DLD1 (cell line): Measurements from ENCODE around the gene RHOB.
"Not testable (repeated sequence)": the region's sequence is repeated elsewhere in the genome, so short reads cannot be mapped to it uniquely, and the experiment has no call there.

Experiments used
- in situ Hi-C: cut with HindIII; loops from 2 replicates; pipeline ENCODE4 v1.10.0; 2017; ENCODE audit warnings: low sequenced_read_pairs

RHOB gene

DNA sequence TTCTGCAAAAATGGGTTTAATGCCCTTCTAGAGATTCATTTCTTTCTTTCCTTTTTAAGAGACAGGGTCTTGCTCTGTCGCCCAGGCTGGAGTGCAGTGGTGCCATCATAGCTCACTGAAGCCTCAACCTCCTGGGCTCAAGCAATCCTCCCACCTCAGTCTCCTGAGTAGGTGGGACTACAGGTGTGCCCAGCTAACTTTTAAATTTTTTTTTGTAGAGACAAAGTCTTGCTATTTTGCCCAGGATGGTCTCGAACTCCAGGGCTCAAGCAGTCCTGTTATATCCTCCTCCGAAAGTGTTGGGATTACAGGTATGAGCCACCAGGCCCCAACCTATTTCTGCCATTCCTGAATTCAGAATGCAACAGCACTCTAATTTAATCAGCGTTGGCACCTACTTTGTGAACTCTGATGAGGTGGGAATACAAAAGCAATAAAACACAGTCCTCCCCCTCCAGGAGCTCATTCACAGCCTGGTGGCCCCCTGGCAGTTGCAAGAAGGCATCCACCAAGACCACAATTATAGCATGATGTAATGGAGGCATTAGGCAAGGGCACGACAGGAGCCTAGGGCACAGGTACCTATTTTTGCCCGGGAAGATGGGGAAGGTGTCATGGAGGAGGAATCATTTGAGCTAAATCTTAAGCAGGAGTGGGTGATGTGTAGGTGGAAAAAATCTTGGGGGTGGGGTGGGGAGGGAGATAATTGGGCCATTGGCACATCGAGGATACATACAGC, 5.1 kb downstream of the RHOB start:
- in situ Hi-C loops, result no loop called here

DNA sequence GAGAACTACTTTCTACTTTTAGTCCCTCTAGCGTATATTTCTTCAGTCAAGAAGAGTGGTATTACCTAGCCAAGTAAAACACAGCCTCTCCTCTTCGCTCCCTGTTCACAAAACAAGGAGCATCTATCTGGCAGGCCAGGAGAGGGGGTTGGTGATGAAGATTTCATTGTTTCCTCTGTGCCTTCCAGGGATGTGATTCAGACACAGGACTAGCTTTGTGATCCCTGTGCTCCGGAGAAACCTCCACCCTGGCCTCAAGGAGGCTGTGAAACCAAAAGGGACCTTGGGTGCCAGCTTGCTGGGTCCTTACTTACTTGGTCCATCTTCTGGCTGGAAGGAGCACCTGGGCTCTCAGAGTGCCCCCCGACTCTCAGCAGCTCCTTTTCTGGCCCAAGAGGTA, 5.7 kb downstream of the RHOB start:
- in situ Hi-C loops, result no loop called here

DNA sequence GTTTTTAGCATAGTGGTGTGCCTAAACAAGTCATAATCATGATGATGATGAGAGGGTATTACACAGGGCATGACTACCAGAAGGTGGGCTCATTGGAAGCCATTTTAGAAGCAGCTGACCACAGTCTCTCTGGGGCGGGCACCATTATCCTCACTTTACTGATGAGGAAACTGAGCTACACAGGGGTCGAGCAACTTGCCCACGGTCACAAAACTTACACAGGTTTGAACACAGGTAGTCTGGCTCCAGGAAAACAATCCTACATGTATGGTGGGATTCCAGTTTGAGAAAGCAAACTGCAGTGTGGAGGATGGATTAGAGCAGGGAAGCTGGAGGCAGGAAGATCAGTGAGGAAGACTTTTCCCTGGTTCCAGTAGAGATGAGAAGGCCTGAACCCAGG, 6.2 kb downstream of the RHOB start:
- in situ Hi-C loops, result no loop called here

DNA sequence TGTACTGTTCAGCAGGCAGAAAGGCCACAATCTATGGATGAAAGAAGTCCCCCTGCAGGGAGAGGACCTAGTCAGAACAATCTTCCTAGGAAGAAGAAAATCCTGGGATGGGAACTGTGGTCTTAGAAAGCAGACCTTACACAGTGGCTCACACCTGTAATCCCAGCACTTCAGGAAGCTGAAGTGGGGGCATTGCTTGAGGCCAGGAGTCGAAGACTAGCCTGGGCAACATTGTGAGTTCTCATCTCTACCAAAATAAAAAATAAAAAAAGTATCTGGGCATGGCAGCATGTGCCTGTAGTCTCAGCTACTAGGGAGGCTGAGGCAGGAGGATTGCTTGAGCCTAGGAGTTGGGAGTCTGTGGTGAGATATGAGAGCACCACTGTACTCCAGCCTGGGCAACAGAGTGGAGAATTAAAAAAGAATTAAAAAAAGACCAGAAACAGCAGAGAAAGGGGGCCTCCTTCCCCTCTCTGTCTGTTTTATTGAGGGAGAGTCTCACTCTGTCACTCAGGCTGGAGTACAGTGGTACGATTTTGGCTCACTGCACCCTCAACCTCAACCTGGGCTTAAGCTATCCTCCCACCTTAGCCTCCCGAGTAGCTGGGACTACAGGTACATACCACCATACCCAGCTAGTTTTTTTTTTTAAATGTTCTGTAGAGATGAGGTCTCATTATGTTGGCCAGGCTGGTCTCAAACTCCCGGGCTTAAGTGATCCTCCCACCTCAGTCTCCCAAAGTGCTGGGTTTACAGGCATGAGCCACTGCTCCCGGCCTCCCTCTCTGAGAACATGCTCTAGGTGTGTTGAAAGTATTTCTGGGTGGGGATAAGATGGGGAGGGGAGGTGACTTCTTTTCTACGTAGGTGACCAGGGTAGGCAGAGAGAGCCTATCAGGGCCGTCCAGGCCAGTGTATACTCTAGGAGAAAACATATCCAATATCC, 7.4 kb downstream of the RHOB start:
- in situ Hi-C loops, result no loop called here

DNA sequence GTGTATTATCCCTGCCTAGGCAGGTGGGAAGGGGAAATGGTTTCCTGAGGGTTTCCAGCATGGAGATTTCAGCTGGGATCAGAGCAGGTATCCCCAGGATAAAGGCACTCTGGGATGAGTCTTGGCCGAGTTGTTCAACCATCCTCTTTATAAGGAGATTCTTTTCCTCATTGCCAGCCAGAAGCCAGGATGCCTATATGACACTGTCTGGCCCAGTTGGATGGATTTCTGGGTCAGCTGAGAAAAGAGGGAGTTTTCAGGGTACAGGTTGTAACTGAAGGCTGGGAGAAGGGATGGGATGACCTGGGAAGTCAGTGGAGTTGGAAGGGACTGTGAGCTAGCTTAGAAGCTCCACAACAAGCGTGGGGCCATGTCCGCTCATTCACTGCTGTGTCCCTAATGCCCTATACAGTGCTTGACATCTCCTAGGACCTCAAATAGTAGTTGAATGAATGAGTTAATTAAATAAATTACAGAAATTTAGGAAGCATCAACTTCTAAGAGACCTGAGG, 8.3 kb downstream of the RHOB start:
- in situ Hi-C loops, result no loop called here

DNA sequence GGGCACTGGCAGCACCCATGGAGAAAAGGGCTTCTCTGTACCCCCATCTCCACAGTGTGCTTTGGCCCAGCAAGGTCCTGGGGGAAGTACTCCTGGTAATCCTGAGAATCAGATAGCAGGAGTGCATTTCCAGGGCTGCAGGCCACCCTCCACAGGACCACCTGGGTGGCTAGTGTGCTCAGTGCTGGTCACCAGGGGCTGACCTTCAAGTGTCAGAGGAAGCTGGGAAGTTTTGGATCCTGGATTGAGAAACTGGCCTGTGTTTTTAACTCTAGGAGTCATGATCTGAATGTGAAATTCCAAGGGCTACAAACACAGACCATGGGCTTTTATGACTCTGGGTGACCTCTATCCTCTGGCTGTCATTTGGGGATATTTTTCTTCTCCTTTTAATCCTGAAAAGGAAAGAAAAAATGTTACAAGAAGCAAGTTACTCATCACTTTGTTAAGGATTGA, 9.3 kb downstream of the RHOB start:
- in situ Hi-C loops, result no loop called here

DNA sequence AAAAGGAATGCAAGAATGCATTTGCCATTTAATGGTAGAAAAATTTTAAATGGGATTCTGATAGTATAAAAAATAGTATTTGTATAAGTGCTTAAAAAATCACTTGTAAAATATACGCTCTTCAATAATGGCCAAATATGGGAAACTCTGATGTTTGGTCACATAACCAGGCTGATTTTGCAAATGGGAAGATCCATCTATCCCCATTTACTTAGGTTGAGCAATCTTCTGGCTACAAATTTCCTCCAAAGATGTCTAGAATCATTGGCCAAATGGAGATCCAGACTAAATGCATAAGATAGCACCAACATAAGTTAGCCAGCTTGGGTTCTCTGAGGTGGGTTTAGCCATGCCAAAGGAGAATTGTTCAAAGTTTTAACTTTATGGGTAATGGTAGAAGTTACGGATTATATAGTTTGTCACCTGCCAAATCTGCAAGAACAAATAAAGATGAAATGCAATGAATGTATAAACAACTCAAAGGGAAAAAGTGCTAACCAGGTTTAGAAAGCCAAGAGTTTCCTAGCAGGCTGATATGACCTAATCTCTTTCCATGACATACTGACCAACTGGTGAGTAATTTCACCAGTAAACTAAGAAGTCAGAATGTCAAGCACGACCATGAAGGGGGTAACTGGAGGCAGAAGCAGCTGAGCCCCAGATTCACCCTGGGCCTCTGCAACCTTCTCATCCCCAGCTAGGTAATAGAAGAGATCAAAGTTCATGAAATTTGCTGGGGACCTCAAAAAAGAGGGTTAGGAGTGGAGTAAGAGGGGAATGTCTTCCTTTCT, 10.0 kb downstream of the RHOB start:
- in situ Hi-C loops, result no loop called here

DNA sequence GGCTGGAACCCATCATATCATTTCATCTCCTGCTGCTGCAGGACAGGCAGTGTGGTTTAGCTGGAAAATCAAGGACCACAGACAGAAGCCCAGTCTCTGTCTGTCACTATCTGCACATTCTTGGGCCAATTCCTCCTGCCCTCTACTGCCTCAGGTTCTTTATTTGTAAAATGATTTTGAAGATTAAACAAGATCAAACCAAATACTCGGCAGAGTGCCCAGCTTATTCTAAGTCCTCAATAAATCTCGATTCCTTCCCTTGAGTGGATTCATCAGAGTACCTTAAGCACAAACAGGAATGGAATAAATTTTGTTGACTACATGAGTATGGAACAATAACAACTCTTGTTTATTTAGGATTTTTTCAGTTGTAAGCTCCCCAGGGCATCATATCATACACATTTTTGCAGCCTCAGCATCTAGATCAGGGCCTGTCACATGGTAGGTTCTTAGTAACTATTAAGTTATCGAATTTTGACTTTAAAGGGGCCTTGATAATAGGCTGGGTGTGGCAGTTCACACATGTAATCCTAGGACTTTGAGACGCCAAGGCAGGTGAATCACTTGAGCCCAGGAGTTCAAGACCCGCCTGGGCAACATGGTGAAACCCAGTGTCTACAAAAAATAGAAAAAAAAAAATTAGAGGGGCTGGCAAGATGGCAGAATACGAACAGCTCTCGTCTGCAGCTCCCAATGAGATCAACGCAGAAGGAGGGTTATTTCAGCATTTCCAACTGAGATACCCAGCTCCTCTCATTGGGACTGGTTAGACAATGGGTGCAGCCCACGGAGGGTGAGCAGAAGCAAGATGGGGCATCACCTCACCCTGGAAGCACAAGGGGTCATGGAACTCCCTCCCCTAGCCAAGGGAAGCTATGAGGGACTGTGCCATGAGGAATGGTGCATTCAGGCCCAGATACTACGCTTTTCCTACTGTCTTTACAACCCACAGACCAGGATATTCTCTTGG, 11.1 kb downstream of the RHOB start:
- in situ Hi-C loops, result no loop called here

DNA sequence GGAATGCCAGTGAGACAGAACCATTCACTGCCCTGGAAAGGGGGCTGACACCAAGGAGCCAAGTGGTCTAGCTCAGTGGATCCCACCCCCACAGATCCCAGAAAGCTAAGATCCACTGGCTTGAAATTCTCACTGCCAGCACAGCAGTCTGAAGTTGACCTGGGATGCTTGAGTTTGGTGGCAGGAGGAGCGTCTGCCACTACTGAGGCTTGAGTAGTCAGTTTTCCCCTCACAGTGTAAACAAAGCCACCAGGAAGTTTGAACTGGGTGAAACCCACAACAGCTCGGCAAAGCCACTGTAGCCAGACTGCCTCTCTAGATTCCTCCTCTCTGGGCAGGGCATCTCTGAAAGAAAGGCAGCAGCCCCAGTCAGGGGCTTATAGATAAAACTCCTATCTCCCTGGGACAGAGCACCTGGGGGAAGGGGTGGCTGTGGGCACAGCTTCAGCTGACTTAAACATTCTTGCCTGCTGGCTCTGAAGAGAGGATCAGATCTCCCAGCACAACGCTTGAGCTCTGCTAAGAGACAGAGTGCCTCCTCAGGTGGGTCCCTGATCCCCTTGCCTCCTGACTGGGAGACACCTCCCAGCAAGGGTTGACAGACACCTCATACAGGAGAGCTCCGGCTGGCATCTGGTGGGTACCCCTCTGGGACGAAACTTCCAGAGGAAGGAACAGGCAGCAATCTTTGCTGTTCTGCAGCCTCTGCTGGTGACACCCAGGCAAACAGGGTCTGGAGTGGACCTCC, 12.0 kb downstream of the RHOB start:
- in situ Hi-C loops, result not testable (repeated sequence)

DNA sequence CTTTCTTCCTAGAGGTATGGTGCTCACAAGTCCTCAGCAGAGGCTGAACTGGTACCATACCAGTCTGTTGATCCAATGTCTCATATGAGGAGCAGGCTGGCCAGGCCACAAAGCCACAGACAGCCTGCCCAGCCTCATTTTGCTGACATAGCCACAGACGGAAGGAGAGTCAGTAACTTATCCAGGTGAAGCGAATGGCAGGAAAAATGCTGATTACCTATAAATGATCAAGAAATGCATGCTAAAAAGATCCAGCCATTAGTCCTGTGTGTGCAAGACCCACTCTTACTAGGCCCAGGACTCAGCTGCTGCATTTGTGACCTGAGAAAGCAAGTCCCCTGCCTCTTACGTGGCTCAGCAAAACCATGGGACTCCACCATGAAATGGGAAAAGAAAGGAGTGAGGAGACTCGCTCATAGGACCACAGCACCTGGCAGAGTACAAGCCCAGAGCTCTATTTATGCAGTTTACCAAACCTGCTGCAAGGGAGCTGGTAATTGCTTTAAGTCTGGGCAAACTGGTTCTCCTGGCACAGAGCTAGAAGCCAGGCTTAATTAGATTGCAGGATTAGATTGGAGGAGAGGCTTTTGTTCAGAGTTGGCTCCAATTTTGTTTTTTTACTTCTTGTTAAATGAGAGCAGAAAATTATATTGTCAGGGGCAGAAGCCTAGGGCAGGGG, 19.0 kb downstream of the RHOB start:
- in situ Hi-C loops, result no loop called here

DNA sequence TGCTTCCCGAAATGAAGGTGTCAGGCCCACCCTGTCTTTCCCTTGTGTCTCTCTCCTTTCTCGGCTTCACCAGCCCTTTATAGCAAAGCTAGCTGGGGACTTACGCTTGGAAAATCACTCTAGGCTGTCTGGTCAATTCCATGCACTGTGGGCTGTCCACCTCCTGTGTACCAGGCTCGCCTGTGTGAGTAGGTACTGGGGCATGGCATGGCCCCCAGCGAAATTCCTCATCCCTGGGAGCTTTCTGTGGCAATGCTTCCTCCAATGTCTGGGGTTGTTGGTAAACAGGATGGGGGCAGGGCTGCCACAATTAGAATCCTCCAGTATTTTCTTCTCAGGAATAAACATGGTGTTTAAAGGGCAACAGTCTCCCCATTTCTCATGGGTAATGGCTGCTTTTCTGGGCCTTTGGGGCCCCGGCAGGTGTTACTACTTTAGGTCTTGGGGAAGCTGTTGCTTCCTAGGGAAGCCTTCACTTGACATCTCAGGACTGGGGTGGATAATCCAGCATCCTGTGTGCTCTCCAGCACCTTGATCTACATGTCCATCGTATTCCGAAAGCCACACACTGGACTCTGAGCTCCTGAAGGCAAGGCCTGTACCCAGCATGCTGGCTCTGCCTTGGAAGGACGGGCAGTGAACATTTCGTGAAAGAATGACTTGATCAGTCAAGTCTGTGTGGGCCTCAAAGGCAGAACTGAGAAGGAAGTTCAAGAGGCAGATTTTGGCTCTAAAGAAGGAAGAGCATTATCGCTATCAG, 21.1 kb downstream of the RHOB start:
- in situ Hi-C loops, result no loop called here

DNA sequence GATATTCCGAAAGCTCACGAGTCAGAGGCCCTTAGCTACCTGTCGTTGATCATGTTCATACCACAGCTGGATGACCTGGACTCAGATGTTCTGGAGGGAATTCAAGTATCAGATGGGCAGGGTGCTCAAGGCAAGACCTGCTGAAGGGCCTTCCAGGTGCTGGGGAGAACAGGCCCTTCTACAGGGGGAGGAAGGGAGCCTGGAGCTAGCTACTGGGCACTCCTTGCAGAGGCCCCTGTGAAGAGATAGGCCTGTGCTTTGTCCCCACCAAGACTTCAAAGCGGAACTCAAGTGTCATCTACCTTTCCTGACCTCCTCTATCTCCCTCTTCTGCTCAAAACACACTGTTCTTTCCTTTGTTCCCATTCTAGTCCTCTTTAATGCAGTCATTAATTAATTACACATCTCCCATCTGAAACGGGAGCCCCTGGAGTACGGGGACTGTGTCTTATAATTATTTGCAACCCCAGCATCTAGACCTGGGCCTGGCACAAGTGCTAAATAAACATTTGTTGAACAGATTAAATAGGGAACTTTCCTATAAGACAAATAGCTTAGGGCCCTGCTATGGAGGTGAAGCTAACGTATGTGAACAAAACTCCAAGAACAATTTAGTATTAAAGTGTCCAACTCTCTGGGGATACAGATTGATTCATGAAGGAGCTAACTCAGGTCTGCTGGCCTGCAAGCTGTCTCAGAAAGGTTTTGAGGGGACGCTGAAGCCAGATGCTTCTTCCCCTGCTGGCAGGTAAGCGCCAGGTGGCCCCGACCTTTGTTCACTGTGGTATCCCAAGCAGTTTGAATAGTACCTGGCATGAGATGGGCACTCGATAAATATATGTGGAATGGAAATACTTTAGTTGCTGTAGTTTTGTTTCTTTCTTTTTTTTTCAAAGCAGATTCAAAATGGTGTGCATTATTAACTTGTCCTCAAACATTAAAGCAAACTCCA, 22.0 kb downstream of the RHOB start:
- in situ Hi-C loops, result no loop called here

DNA sequence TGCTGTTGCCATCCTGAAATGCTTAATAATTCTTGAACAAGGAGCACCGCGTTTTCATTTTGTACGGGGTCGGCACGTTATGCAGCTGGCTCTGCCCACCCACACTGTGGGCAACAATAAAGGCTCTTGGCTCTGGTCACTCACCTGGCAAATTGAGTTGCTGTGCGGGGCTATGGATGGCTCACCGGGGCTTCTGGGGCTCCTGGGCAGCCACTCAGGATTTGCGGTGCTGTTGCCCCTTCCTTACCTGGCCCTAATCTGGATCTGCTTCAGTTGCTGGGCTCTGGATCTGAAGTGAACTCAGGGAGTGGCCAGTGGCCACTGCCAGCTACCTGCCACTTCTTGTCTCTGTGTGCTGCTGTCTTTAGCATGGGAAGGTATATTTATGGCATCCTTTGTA, 22.7 kb downstream of the RHOB start:
- in situ Hi-C loops, result no loop called here

DNA sequence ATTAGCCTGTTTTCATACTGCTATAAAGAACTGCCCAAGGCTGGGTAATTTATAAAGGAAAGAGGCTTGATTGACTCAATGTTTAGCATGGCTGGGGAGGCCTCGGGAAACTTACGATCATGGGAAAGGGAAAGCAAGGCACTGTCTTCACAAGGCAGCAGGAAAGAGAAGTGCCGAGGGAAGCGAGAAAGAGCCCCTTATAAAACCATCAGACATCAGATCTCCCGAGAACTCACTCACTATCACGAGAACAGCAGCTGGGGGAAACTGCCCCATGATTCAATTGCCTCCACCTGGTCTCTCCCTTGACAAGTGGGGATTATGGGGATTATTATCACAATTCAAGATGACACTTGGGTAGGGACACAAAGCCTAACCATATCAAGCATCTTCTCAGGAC, 23.3 kb downstream of the RHOB start:
- in situ Hi-C loops, result no loop called here

DNA sequence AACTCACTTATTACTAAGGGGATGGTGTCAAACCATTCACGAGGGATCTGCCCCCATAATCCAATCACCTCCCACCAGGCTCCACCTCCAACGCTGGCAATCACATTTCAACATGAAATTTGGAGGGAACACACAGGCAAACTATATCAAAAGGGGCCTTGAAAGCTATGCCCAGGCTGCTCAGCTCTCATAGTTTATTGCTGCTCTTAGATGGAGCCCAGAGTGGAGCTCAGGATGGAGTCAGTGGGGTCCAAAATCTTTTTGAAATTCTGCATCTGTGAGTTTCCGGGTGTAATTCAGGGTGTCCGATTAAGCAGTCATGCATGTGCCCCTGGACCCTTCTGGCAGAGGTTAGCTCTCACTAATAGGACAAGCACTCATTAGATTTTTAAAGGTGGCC, 24.3 kb downstream of the RHOB start:
- in situ Hi-C loops, result no loop called here

DNA sequence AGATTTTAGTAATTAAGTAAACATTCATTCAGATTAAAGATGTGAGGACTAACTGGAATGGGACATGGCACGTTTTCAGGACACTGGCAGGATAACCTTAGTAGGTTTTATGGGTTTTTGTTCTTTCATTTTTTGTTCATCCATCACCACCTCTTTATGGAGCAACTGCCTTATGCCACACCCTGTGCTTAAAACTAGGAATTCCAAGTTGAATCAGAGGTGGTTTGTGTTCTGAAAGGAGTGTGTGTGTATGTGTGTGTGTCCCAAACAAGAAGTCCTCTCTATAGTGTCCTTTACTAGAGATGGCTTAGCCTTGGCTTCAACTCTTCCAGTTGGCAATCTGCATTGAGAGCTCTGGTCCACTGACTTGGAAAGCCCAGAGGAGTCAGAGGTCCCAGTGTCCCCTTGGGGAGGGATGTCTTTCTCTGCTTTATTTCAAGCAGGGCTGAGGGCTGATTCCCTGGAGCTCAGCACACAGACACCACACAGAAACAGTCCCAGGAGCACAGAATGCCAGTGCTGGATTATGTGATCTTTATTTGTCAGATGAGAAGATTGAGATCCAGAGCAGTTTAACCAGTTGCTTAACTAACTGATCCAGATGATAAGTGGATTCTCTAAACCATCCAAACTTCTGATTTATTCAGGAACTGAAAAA, 25.2 kb downstream of the RHOB start:
- in situ Hi-C loops, result no loop called here
